ENCODE results near the gene TMEM121B. TPM values are rescaled to one million over a fixed set of nuclear protein-coding genes. Genes with fewer than 3 reads are reported as not detected.

The TMEM121B gene
- total RNA-seq, 1 donor from 2014 or later: 1.0 TPM

DNA sequence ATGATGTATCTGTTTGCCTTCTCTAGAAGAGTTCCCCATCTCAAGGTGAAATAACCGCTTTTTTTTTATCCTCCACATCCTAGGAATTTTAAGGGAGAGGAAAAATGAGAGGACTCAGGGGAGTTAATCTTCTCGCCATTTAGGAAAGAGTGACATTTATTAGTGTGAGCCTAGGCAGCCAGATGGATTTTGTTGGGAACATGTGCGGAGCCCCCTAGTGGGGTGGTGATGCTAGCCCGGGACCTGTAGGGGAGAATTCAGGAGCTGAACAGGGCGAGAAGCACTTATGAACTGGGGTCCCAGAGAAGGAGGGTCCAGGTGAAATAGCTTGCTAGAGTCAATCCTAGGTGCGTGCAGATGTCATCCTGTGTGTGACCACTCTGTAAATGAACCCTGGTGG, 25.6 kb downstream of the TMEM121B start:
- DNase-seq (ENCODE audit: low spot score): peak; percentile 49

DNA sequence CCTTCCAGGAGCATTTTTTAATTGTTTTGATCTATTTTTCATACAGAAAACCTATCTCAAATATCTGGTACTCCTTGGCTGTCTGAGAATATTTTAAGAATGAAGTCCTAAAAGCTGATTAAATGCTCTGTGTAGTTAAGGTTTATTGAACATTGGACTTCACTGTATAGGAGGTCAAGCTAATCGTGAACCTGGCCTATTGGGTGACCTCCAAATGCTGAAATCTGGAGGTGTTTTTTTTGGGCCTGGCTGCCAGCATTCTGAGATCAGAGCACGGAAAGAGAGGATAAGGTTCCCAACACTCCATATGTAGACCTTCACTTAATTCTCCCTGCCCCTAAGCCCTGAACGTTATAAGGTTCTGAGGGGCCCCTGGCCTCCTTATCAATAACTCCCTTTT, 28.1 kb downstream of the TMEM121B start:
- no peak for DNase-seq (ENCODE audit: low spot score)

DNA sequence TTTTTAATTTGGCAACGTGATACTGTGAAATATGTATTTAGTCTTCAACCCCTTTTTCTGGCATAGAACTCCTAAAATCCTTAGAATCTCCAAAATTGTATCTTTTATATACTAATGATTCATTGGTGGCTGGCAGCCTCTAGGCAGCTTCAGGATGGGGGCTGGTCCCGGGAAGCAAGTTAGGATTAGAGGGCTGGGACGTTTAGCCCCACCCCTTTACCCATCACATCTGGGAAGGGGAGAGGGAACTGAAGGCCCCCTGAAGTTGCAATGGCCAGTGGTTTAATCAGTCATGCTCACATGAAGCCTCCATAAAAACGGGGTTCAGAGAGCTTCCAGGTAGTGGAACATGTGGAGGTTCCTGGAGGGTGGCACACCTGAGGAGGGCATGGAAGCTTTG, 29.3 kb downstream of the TMEM121B start:
- peak; percentile 33 for DNase-seq (ENCODE audit: low spot score)

DNA sequence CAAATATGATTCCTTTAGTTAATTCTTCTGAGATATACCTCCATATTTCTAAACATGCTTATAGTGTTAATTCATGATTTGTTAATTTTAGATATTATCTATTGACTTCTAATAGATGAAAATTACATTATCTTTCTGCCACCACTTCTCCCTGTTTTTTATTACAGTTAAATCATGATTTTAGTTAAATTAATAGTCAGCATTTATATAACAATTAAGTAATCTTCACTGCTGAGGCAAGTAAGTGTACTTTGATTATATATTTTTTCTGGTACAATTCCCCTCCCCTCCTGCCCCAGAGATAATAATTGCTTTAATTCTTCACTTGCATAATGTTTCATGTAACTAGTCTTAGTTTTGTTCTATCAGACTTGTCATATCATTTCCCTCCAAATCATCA, 30.6 kb downstream of the TMEM121B start:
- no peak for DNase-seq (ENCODE audit: low spot score)

DNA sequence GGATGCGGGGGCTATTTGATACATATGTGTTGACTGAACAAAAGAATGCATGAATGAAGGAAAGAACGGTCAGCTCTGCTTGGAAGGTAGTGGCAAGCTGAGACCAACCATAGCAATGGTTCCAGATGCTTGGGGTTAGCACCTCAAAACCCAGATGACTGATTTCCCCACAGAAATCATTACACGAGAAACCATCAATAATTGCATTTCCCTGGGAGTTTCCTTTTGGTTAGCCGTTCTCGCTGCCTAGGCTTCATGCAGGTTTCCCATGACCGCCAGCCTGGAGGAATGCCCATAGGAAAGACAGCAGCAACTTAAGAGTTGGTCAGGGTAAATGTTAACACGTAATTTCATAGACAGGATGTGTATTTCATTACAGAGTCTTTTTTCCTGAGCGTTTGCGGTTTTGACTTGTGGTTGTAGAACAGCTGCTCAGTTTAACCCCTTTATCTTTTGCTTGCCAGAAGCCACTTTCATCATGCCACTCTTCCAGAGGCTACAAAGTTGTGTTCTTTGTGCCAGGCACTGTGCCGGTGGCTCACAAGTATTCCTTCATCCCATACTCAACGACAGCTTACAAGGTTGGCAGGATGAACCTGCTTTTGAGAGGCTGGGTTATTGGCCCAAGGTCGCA, 33.5 kb downstream of the TMEM121B start:
- peak; percentile 51 for DNase-seq (ENCODE audit: low spot score)

DNA sequence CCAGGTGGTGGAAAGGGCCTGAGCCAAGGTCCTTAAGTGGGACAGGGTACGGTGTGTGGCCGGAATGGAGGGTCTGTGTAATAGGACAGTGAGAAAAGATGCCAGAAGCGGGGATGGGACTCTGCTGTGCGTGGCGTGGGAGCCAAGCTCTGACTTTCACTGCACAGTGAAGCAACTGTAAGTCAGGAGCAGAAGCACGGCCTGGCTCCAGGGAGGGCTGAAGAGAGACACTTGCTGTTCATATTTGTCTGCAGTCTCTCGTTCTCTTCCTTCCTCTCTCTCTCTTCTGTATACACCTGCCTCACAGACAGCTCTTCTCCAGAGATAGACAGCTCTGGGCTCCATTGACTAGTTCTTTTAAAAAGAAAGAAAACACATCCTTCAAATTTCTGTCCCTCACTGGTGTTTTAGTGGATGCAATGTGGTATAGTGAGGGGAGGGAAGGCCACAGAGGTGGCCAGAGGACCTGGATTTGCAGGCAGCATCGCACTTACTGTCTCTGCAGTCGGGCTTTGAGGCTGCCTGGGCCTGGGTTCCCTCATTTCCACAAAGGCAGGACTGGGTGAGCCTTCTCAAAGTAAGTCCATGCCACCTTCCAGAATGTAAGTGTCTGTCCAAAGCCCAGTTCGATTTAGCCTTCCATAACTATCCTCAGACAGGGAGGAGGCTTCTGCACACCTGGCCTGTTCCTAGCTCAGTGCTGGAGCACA, 34.2 kb downstream of the TMEM121B start:
- peak; percentile 67 for DNase-seq (ENCODE audit: low spot score)

DNA sequence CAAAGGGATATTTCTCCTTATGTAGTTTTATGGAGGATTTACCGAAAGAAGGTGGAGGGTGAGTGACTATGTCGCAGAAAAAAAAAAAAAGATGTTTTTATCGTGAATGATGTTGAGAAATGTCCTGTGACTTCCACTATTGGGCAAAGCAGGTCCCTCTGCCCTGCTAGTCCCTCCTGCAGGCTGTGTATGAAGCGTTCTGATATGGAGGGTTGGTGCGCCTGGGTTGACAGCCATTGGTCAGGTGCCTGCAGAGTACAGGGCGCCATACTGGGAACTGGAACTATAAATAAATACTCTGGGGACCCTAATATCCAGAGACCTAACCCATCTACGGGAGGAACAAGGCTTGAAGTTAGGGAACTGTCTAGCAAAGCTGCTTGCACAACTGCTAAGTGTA, 34.9 kb downstream of the TMEM121B start:
- DNase-seq (ENCODE audit: low spot score): peak; percentile 62

DNA sequence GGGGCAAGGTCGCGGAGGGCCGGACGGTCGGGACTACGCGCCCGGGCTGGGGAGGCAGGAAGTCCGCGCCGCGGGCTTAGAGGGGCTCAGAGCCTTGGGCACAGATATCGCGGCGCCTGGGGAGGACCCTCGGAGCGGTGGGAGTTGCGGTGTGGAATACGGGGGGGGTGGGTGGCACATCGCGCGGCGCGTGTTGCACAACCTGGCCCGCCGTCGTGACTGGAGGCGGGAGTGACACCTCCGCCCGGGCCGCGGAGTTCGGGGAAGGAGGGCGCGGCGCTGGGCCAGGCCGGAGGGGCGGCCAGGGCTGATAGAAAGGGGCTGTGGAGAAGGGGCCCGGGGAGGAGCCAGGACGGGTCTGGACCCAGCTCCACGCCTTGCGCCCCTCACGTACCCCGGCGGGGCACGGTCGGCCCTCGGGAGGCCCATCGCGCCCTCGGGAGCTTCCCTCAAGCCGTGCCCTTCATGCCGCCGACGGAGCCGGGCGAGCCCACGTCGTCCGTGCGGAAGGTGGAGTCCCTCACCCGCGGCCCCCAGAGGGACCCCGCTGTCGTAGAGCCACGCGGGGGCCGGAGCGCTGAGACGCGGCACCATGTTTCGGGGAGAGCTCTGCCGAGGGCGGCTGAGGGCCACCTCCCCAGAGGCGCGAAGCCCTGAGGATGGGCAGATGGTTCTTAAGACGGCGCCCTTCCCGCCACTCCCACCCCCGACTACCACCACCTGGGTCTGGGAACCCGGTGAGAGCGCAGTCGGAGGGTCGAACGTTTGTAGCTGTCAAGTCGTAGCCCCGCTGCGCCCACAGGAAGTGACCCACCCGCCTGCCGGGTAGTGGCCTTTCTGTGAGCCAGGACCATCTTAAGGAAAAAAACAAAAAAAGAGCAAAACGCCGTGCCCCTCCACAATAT, 35.6 kb downstream of the TMEM121B start:
- DNase-seq (ENCODE audit: low spot score): peak; percentile 90

DNA sequence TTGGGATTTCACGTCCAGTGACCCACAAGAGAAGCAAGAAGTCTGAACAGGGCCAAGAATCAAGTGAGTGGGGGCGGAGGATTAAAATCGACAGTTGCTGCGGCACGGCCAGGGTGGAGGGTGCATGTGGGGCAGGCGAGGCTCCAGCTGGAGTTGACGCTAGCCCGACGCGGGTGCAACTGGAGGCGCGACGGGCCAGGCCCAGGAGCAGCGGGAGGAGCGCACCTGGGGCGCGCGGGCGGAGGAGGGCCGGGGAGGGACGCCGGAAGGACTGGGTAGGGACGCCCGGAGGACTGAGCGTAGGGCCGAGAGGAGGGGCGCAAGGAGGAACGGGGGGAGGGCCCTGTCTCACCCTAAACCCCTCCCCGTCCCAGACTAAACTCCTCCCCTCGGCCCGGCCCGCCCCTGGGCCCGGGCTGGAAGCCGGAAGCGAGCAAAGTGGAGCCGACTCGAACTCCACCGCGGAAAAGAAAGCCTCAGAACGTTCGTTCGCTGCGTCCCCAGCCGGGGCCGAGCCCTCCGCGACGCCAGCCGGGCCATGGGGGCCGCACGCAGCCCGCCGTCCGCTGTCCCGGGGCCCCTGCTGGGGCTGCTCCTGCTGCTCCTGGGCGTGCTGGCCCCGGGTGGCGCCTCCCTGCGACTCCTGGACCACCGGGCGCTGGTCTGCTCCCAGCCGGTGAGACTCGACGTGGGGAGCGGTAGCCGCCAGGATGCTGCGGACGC, 36.4 kb downstream of the TMEM121B start, which contains the start of gene IL17RA:
Gene IL17RA, plus strand, starts transcription at position 447 of the 723 bp plus-strand sequence. Its CDS starts 92 bp downstream, at position 539.
- peak; percentile 96 for DNase-seq (ENCODE audit: low spot score)

DNA sequence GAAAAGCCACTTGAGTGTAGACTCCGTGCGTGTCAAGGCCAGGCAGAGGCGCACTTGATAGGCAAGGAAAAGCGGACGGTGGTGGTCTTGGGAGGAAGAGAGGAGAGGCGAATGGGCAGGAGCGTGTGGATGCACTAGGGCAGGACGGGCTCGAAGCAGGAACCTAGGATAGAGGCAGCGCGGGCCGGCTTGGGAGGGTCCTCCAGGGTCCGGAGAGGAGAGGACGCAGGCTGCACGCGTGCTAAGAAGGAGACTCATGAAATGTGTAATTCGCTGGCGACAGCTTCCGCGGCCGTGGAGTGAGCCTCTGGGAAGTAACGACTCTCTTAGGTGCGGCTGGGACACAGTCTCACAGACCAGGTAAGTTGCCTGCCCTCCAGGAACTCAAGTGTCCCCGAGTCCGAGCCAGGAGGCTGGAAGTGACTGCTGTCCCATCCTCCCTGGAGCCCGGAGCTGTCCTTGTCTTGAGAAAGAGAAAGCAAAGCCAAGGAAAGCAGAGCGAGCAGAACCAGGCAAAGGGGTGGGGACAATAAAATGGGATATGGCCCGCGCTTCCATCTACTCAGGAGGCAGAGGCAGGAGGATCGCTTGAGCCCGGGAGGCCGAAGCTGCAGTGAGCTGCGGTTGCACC, 37.2 kb downstream of the TMEM121B start:
- DNase-seq (ENCODE audit: low spot score): peak; percentile 81

DNA sequence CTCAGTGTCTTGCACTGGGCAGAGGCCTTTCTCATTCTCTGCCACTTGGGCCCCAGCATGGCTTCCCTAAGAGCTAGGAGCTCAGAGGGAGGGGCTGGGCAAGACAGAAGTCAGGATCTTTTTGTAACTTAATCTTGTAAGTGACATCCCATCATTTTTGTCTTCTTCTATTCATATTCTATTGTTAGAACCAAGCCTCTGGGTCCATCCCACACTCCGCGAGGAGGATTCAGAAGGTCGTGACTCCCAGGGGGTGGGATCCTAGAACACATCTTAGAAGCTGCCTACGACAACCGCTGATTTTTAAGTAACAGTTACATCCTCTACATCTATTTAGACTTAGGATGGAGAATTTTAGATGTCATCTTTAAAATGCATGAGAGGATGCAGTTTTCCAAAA, 37.9 kb downstream of the TMEM121B start:
- peak; percentile 22 for DNase-seq (ENCODE audit: low spot score)

DNA sequence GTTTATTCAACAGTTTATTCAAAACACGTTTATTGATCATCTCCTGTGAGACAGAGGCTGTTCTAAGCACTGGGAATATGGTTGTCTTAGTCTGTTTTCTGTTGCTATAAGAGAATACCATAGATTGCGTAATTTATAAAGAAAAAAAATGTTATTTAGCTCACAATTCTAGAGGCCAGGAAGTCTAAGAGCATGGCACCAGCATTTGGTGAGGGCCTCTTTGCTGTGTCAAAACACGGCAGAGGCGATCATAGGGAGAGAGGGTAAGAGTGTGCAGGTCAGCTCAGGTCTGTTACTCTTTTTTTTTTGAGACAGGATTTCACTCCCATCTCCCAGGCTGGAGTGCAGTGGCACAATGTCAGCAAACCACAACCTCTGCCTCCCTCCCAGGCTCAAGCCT, 41.6 kb downstream of the TMEM121B start:
- DNase-seq (ENCODE audit: low spot score): no peak

DNA sequence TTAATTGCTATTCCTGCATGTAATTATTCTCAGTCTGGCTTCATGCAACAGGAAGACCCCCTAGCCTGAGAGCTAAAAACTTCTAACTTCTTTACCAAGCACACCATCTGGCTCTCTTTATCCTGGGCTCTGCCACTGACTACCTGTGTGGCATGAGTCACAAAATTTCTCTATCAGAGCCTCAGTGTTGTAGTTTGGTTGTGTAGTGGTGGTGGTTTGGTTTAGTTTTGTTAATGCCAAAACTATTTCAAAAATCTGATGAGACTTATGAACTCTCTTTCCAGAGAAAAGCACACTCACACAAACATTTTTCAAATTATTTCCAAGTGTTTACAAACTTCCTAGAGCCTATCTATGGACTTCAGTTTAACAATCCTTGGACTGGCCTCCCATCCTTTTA, 43.9 kb downstream of the TMEM121B start:
- no peak for DNase-seq (ENCODE audit: low spot score)

DNA sequence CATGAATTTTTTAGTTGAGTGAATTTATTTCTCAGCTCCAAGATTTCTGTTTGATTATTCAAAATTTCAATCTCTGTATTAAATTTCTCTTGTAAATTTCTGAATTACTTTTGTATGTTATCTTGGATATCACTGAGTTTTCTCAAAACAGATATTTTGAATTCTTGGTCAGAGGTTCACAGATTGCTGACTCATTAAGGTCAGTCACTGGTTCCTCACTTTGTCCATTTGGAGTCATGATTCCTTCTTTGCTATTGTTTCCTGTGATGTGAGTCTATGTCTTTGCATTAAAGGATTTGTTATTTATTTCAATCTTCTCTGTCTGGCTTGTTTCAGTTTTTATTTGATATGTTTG, 46.5 kb downstream of the TMEM121B start:
- no peak for DNase-seq (ENCODE audit: low spot score)

DNA sequence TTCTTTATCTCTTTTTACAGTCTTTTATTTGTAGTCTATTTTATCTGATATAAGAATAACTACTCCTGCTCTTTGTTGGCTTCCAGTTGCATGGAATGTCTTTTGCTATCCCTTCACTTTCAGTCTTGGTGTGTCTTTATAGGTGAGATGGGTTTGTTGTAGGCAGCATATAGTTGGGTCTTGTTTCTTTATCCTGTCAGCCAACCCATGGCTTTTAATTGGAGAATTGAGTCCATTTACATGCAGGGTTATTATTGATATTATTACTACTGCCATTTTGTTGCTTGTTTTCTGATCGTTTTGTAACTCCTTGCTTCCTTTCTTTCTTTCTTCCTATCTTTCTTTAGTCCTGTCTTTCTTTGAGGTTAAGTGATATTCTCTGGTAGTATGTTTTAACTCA, 48.3 kb downstream of the TMEM121B start:
- no peak for DNase-seq (ENCODE audit: low spot score)

Other genes with a start within 250 kb of the TMEM121B start
- not detected for gene GAB4, start 113.1 kb downstream of the TMEM121B start, total RNA-seq
- 38.2 TPM for gene IL17RA, start 36.4 kb downstream of the TMEM121B start, total RNA-seq
- 28.4 TPM for gene HDHD5, start 37.9 kb upstream of the TMEM121B start, total RNA-seq
- gene ADA2, start 98.1 kb upstream of the TMEM121B start, total RNA-seq: 12.4 TPM
- gene CECR2, start 248.1 kb upstream of the TMEM121B start, total RNA-seq: 1.1 TPM